IMR-90 (cell line): ENCODE measurements around the gene ATP2B2. TPM values are rescaled to one million over a fixed set of nuclear protein-coding genes. Genes with fewer than 3 reads are reported as not detected.

ENCODE experiments used
- ATAC-seq: fragments of 200-7000 bp; cut with Tn5 transposase; 2 replicates; pipeline ENCODE4 v1.9.1; 2020; ENCODE audit warnings: low read depth, mild to moderate bottlenecking, moderate library complexity
- BruUV-seq: library from RNA; stranded (reverse); fragments of 400-500 nt; replicated peaks from 2 replicates; lab custom pipeline; 2021; lab: Mats Ljungman, UMichigan
- CTCF ChIA-PET: fragments of 300-600 bp; formaldehyde crosslinking; extraction: SDS; loops from one replicate; lab custom pipeline; 2021; ENCODE audit warnings: antibody characterized with exemption; lab: Yijun Ruan, JAX
- POLR2A ChIA-PET: fragments of 300-600 bp; sonication (Branson Sonifier 250); formaldehyde crosslinking; loops from one replicate; lab custom pipeline; 2022; ENCODE audit warnings: antibody characterized with exemption; ENCODE audit not compliant: unreplicated experiment; lab: Charles Lee
- DNase-seq: peaks from one replicate; pipeline ENCODE4 v3.0.0; 2013
- H2AFZ ChIP-seq: replicated peaks from 2 replicates; pipeline ENCODE3; 2013; ENCODE audit warnings: low read length, mild to moderate bottlenecking; ENCODE audit not compliant: poor library complexity
- H2AK5ac ChIP-seq: 2 replicates; pipeline ENCODE4 v1.6.1; 2013; ENCODE audit warnings: low read depth, low read length, inconsistent platforms
- H2AK9ac ChIP-seq: replicated peaks from 2 replicates; pipeline ENCODE3; 2013; ENCODE audit warnings: mild to moderate bottlenecking, low read depth, low read length, moderate library complexity; ENCODE audit not compliant: poor library complexity
- H2BK120ac ChIP-seq: 2 replicates; pipeline ENCODE4 v1.6.1; 2013; ENCODE audit warnings: low read depth, low read length, inconsistent platforms
- H2BK15ac ChIP-seq: 3 replicates; pipeline ENCODE4 v1.6.1; 2013; ENCODE audit warnings: low read depth, low read length, inconsistent platforms
- H2BK20ac ChIP-seq: 2 replicates; pipeline ENCODE4 v1.6.1; 2013; ENCODE audit warnings: low read depth, mild to moderate bottlenecking, inconsistent platforms, low read length, moderate library complexity
- H2BK5ac ChIP-seq: 2 replicates; pipeline ENCODE4 v1.6.1; 2013; ENCODE audit warnings: mild to moderate bottlenecking, low read depth, low read length, inconsistent platforms; ENCODE audit not compliant: poor library complexity, severe bottlenecking
- H3K14ac ChIP-seq: replicated peaks from 2 replicates; pipeline ENCODE4 v1.6.1; 2013; ENCODE audit warnings: low read depth, low read length, inconsistent platforms
- H3K18ac ChIP-seq: 2 replicates; pipeline ENCODE4 v1.6.1; 2013; ENCODE audit warnings: low read depth, low read length, control low read depth
- H3K23ac ChIP-seq: 2 replicates; pipeline ENCODE4 v1.6.1; 2013; ENCODE audit warnings: low read depth, low read length, inconsistent platforms
- H3K27ac ChIP-seq: 2 replicates; pipeline ENCODE4 v1.5.1; 2013; ENCODE audit warnings: mild to moderate bottlenecking, control low read depth, low read length; ENCODE audit not compliant: insufficient read depth
- H3K27me3 ChIP-seq: 2 replicates; pipeline ENCODE4 v1.6.1; 2013; ENCODE audit warnings: low read length; ENCODE audit not compliant: control insufficient read depth, insufficient read depth
- H3K36me3 ChIP-seq: 2 replicates; pipeline ENCODE4 v1.6.1; 2013; ENCODE audit warnings: low read length, mixed read lengths; ENCODE audit not compliant: control insufficient read depth, insufficient read depth
- H3K4ac ChIP-seq: 2 replicates; pipeline ENCODE4 v1.6.1; 2013; ENCODE audit warnings: low read depth, low read length, inconsistent platforms
- H3K4me1 ChIP-seq: 2 replicates; pipeline ENCODE4 v1.6.1; 2013; ENCODE audit warnings: low read length, mixed read lengths; ENCODE audit not compliant: control insufficient read depth, insufficient read depth
- H3K4me2 ChIP-seq: 2 replicates; pipeline ENCODE4 v1.6.1; 2013; ENCODE audit warnings: low read depth, mild to moderate bottlenecking, control low read depth, low read length, moderate library complexity
- H3K4me3 ChIP-seq: 2 replicates; pipeline ENCODE4 v1.5.1; 2013; ENCODE audit warnings: low read depth, mild to moderate bottlenecking, control low read depth, low read length, moderate library complexity; ENCODE audit not compliant: insufficient read depth
- H3K56ac ChIP-seq: 2 replicates; pipeline ENCODE4 v1.6.1; 2013; ENCODE audit warnings: low read length, inconsistent platforms; ENCODE audit not compliant: insufficient read depth; ENCODE audit errors: extremely low read depth
- H3K79me1 ChIP-seq, 2 experiments: 2 replicates each; pipeline ENCODE4 v1.6.1; 2013; ENCODE audit warnings: low read length in 2 of 2, inconsistent platforms in 1 of 2, low read depth in 1 of 2
- H3K9ac ChIP-seq: 2 replicates; pipeline ENCODE4 v1.6.1; 2013; ENCODE audit warnings: low read depth, low read length, control low read depth
- H3K9me1 ChIP-seq: 2 replicates; pipeline ENCODE4 v1.6.1; 2013; ENCODE audit warnings: low read length, inconsistent platforms; ENCODE audit not compliant: insufficient read depth
- H3K9me3 ChIP-seq: 2 replicates; pipeline ENCODE4 v1.6.1; 2013; ENCODE audit warnings: low read length; ENCODE audit not compliant: control insufficient read depth, insufficient read depth
- H4K20me1 ChIP-seq: 2 replicates; pipeline ENCODE4 v1.6.1; 2013; ENCODE audit warnings: low read length, inconsistent platforms; ENCODE audit not compliant: insufficient read depth
- H4K5ac ChIP-seq: 2 replicates; pipeline ENCODE4 v1.6.1; 2013; ENCODE audit warnings: mild to moderate bottlenecking, low read depth, low read length, control low read depth
- H4K8ac ChIP-seq, 2 experiments: 2 replicates each; pipeline ENCODE4 v1.6.1; 2013; ENCODE audit warnings: low read depth in 2 of 2, low read length in 2 of 2, control low read depth in 1 of 2, inconsistent platforms in 1 of 2
- H4K91ac ChIP-seq: 2 replicates; pipeline ENCODE4 v1.6.1; 2013; ENCODE audit warnings: low read depth, low read length, inconsistent platforms; ENCODE audit not compliant: insufficient read depth
- CHD1 ChIP-seq: IDR thresholded peaks from 2 replicates; pipeline ENCODE4 v1.6.1; 2012; ENCODE audit warnings: low read depth, low read length, improper control_type of control experiment
- FOS ChIP-seq: fragments of 150-350 bp; IDR thresholded peaks from 2 replicates; pipeline ENCODE4 v1.6.1; 2016; ENCODE audit warnings: low read depth, low read length
- MAFK ChIP-seq: IDR thresholded peaks from 2 replicates; pipeline ENCODE4 v1.6.1; 2012; ENCODE audit warnings: low read depth, low read length, improper control_type of control experiment
- MAZ ChIP-seq: IDR thresholded peaks from 2 replicates; pipeline ENCODE4 v1.6.1; 2012; ENCODE audit warnings: low read depth, mild to moderate bottlenecking, low read length, improper control_type of control experiment, moderate library complexity, borderline replicate concordance
- MXI1 ChIP-seq: IDR thresholded peaks from 2 replicates; pipeline ENCODE4 v1.6.1; 2012; ENCODE audit warnings: low read depth, mild to moderate bottlenecking, low read length, moderate library complexity, borderline replicate concordance
- POLR2A ChIP-seq: IDR thresholded peaks from 2 replicates; pipeline ENCODE4 v1.6.1; 2012; ENCODE audit warnings: mild to moderate bottlenecking, low read depth, low read length
- RAD21 ChIP-seq: IDR thresholded peaks from 2 replicates; pipeline ENCODE4 v1.6.1; 2012; ENCODE audit warnings: low read length, improper control_type of control experiment
- RCOR1 ChIP-seq: IDR thresholded peaks from 2 replicates; pipeline ENCODE4 v1.6.1; 2012; ENCODE audit warnings: mild to moderate bottlenecking, low read length, improper control_type of control experiment; ENCODE audit not compliant: insufficient replicate concordance
- WGBS, 2 experiments: methylation state at CpG; one replicate each; pipeline versions ENCODE4 v1.1.5 to v1.1.7; 2013; ENCODE audit warnings: missing lambda C conversion rate in 2 of 2; ENCODE audit not compliant: insufficient read length in 1 of 2; ENCODE audit errors: extremely low coverage in 2 of 2; 5-methylcytosine and 5-hydroxymethylcytosine counted together
- dilution Hi-C: fragments of 300-500 bp; cut with HindIII; formaldehyde crosslinking; loops from one replicate; pipeline ENCODE4 v1.14.3; 2018; ENCODE audit warnings: low sequenced_read_pairs; ENCODE audit not compliant: unreplicated experiment
- in situ Hi-C: fragments of 300-500 bp; cut with MboI; formaldehyde crosslinking; loops from 3 replicates; pipeline ENCODE4 v1.14.3; 2019; ENCODE audit warnings: low sequenced_read_pairs, inconsistent platforms, mixed read lengths
- intact Hi-C: fragments of 100-400 bp; cut with micrococcal nuclease; formaldehyde crosslinking; loops from 2 replicates; pipeline ENCODE4 v1.10.0; 2022
- polyA plus RNA-seq, 3 experiments: library from polyadenylated mRNA; depleted of rRNA; stranded (reverse); fragments of >200 nt; gene quantifications; 2 replicates each; pipeline ENCODE4 v1.2.3, GENCODE V29; 2012; ENCODE audit warnings: low replicate concordance in 1 of 3
- total RNA-seq: library from RNA; depleted of rRNA; stranded (reverse); fragments of >200 nt; gene quantifications from 2 replicates; pipeline ENCODE4 v1.2.3, GENCODE V29; 2012
- TF ChIP-seq, protein P1 (sequence below): conservative IDR thresholded peaks from 2 replicates; pipeline ENCODE4 v1.5.1; 2012; ENCODE audit warnings: mild to moderate bottlenecking, low read depth, low read length, improper control_type of control experiment

Gene ATP2B2
- total and polyA plus RNA-seq, 2 of the 4 experiments (the other 2 are of a cell fraction), result under 0.01 to 0.02 TPM

DNA sequence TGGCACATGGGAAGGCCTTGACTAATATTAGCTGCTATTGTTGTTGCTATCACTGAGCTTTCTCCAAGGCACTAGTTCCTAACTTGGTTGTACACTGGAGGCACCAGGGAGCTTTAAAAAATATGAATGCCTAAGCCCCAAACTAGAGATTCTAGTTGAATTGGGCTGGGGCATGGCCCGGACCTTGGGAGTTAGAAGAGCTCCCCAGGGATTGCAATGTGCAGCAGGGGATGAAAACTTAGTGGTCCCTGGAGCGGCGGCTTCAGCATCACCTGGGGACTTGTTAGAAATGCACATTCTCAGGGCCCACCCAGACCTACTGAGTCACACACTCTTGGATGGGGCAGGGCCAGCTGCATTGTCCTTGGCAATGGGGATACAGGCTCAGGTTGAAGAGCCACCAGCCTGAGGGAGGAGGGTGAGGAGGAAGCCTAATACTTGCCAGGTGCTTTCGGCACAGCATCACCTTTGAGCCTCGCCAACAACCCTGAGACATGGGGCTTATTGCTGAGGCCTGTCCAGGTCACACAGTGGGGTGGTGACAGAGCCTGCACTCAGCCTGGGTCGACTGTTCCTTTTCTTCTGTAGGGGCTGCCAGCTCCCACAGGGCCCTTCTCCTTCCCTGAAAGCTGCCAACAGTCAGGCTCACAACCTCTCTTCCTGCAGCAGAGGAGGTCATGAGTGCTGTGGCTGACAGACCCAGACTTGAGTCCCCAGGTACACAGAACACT is 84.5 kb downstream of the ATP2B2 start:
- no peaks in the 10 kb centered on the region for H3K36me3 ChIP-seq
- H2AFZ ChIP-seq, result no peak overlapping the region
- H3K4me2 ChIP-seq, result no peak overlapping the region
- no peak overlapping the region for H2BK15ac ChIP-seq
- 90% methylated on average over 2 of the region's 6 CpGs; no CpG with 5 or more reads in 1 of the 2 experiments for WGBS, 2 experiments
- ChIA-PET POLR2A (no interaction called here), CTCF (no interaction called here)
- DNase-seq (no peak), ATAC-seq (no peak)
- no peak overlapping the region for H2AK5ac ChIP-seq
- no peak overlapping the region for H3K56ac ChIP-seq
- no peak overlapping the region for H3K9ac ChIP-seq
- H4K20me1 ChIP-seq, result no peaks in the 10 kb centered on the region
- no peak overlapping the region for H4K5ac ChIP-seq
- no peaks in the 10 kb centered on the region for H3K4me1 ChIP-seq
- H3K4ac ChIP-seq, result no peak overlapping the region
- H3K9me1 ChIP-seq, result no peaks in the 10 kb centered on the region
- no peaks in the 10 kb centered on the region for H3K79me1 ChIP-seq
- no peak overlapping the region for H2BK120ac ChIP-seq
- H2BK5ac ChIP-seq, result no peak overlapping the region
- H3K27ac ChIP-seq, result no peak overlapping the region
- no TSS peak for BruUV-seq
- peaks cover 47% of the 10 kb centered on the region for H3K27me3 ChIP-seq
- dilution Hi-C loops, result no loop called here
- in situ Hi-C loops, result loop anchor here (5.0 kb wide), 1 partner anchor 316 kb away; no protein-coding TSS in a partner anchor
- H3K14ac ChIP-seq, result no peak overlapping the region
- no peak overlapping the region for H3K4me3 ChIP-seq
- H3K18ac ChIP-seq, result no peak overlapping the region
- no peak overlapping the region for H4K8ac ChIP-seq
- TF ChIP-seq FOS (no peak), RAD21 (no peak), RCOR1 (no peak), MAZ (no peak), MAFK (no peak), POLR2A (no peak), CHD1 (no peak), MXI1 (no peak)
- TF ChIP-seq, protein P1, sequence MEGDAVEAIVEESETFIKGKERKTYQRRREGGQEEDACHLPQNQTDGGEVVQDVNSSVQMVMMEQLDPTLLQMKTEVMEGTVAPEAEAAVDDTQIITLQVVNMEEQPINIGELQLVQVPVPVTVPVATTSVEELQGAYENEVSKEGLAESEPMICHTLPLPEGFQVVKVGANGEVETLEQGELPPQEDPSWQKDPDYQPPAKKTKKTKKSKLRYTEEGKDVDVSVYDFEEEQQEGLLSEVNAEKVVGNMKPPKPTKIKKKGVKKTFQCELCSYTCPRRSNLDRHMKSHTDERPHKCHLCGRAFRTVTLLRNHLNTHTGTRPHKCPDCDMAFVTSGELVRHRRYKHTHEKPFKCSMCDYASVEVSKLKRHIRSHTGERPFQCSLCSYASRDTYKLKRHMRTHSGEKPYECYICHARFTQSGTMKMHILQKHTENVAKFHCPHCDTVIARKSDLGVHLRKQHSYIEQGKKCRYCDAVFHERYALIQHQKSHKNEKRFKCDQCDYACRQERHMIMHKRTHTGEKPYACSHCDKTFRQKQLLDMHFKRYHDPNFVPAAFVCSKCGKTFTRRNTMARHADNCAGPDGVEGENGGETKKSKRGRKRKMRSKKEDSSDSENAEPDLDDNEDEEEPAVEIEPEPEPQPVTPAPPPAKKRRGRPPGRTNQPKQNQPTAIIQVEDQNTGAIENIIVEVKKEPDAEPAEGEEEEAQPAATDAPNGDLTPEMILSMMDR, result no peak
- H2BK20ac ChIP-seq, result no peak overlapping the region
- no peaks in the 10 kb centered on the region for H3K9me3 ChIP-seq
- H2AK9ac ChIP-seq, result no peak overlapping the region
- intact Hi-C loops, result no loop called here
- H4K91ac ChIP-seq, result no peak overlapping the region
- no peak overlapping the region for H3K23ac ChIP-seq
